Left hindlimb (tissue), 1 donor: ENCODE results near the gene EIF4E3.

Experiments
- DNase-seq: peaks from one replicate; pipeline ENCODE4 v3.0.0-alpha.2; 2018

EIF4E3 gene

GRCh38 chr3:71645140-71645539, 80.1 kb downstream of the EIF4E3 start:
- DNase-seq: no peak

GRCh38 chr3:71641674-71642073, 83.5 kb downstream of the EIF4E3 start:
- DNase-seq: no peak

GRCh38 chr3:71640331-71640983, 84.7 kb downstream of the EIF4E3 start:
- no peak for DNase-seq

- no peak for DNase-seq
Observed at GRCh38 chr3:71636482-71636881, 88.7 kb downstream of the EIF4E3 start.

GRCh38 chr3:71636001-71636400, 89.2 kb downstream of the EIF4E3 start:
- no peak for DNase-seq

GRCh38 chr3:71634671-71635070, 90.5 kb downstream of the EIF4E3 start:
- no peak for DNase-seq

- no peak for DNase-seq
Observed at GRCh38 chr3:71629711-71630110, 95.5 kb downstream of the EIF4E3 start.

- DNase-seq: no peak
Observed at GRCh38 chr3:71629289-71629688, 95.9 kb downstream of the EIF4E3 start.

- DNase-seq: no peak
Observed at GRCh38 chr3:71628522-71628921, 96.7 kb downstream of the EIF4E3 start.

GRCh38 chr3:71625676-71626075, 99.5 kb downstream of the EIF4E3 start:
- no peak for DNase-seq
